Measurements from ENCODE around the gene CD180. TPM values are rescaled to one million over a fixed set of nuclear protein-coding genes. Genes with fewer than 3 reads are reported as not detected.

The CD180 gene
- total RNA-seq, 1 experiment from 2014 or later: not detected

- TF ChIP-seq REST (IDR thresholded peaks at IDR 0.05; ENCODE audit: low read depth): no peak
Measured at GRCh38 chr5:67152400-67152799, 44.2 kb downstream of the CD180 start (continued).

GRCh38 chr5:67149951-67150523, 46.6 kb downstream of the CD180 start:
- CTCF ChIA-PET: interaction anchor here (0.9 to 1.3 kb wide), 5 partner anchors 16 to 335 kb away, joined by 3 to 4 read pairs (median 3); no protein-coding TSS in a partner anchor
- Histone ChIP-seq H3K4me3 (replicated peaks in 1 of 2; ENCODE audit: low read depth in 1 of 2, low read length in 2 of 2) (no peak overlapping the region), H3K9me3 (ENCODE audit: control insufficient read depth in 1 of 2, insufficient read depth in 1 of 2, low read depth in 1 of 2, low read length in 2 of 2) (no peaks in the 10 kb centered on the region), H3K36me3 (ENCODE audit: control insufficient read depth in 1 of 2, insufficient read depth in 2 of 2, low read length in 2 of 2) (no peaks in the 10 kb centered on the region), H3K79me2 (ENCODE audit: insufficient read depth, low read length) (no peaks in the 10 kb centered on the region), H3K27ac (ENCODE audit: low read depth, low read length) (no peak overlapping the region), H3K27me3 (ENCODE audit: insufficient read depth, low read length) (peaks cover 45% of the 10 kb centered on the region), H3K4me1 (ENCODE audit: control insufficient read depth in 1 of 2, insufficient read depth in 2 of 2, low read length in 2 of 2) (no peaks in the 10 kb centered on the region), H3K9ac (ENCODE audit: low read length) (no peak overlapping the region), H4K20me1 (ENCODE audit: insufficient read depth) (no peaks in the 10 kb centered on the region), H3K4me2 (ENCODE audit: low read length) (no peak overlapping the region), H3K9me2 (ENCODE audit: insufficient read depth) (no peaks in the 10 kb centered on the region), H2AFZ (ENCODE audit: low read depth, low read length, poor library complexity, severe bottlenecking) (no peak overlapping the region)
- DNase-seq (ENCODE audit: low read depth, low spot score) (no peak), ATAC-seq (no peak)
- RAD21 ChIA-PET (ENCODE audit: low non-redundant PET in 1 of 2, low total read pairs in 2 of 2, uncharacterized antibody in 2 of 2, unreplicated experiment in 2 of 2): no interaction called here
- intact Hi-C loops (cut with micrococcal nuclease): loop anchor here (2.0 kb wide), 2 partner anchors 161 to 335 kb away; no protein-coding TSS in a partner anchor
- POLR2A ChIA-PET: interaction anchor here (1.4 kb wide), 1 partner anchor 17 kb away, joined by 4 read pairs; no protein-coding TSS in a partner anchor
- no TSS peak for BruUV-seq (replicated peaks)
- TF ChIP-seq TCF7L2 (IDR thresholded peaks at IDR 0.05; ENCODE audit: borderline replicate concordance, extremely low read depth, insufficient read depth, insufficient read length): no peak
- no peak for TF ChIP-seq ATF3 (IDR thresholded peaks at IDR 0.05)
- no peak for TF ChIP-seq EZH2 (IDR thresholded peaks at IDR 0.05)
- TF ChIP-seq POLR2AphosphoS5 (IDR thresholded peaks at IDR 0.05; ENCODE audit: low read depth, low read length): no peak
- no peak for TF ChIP-seq REST (IDR thresholded peaks at IDR 0.05; ENCODE audit: low read depth)
- no peak for TF ChIP-seq CEBPB (IDR thresholded peaks at IDR 0.05; ENCODE audit: low read depth)
- TF ChIP-seq EZH2phosphoT487 (IDR thresholded peaks at IDR 0.05; ENCODE audit: borderline replicate concordance): no peak
- peak; percentile 66 for TF ChIP-seq RAD21 (IDR thresholded peaks at IDR 0.05; ENCODE audit: low read depth)
- no peak for TF ChIP-seq ZBTB33 (IDR thresholded peaks at IDR 0.05; ENCODE audit: extremely low read depth, insufficient replicate concordance, low read length)
- TF ChIP-seq ZNF274 (IDR thresholded peaks at IDR 0.05; ENCODE audit: low read depth, low read length): no peak

Measured in HCT116 (cell line).